ENCODE results near the gene LDAF1. TPM values are rescaled to one million over a fixed set of nuclear protein-coding genes. Genes with fewer than 3 reads are reported as not detected.

LDAF1 gene
- total RNA-seq, 3 donors from 2014 or later (not counting 1 experiment from before 2014, with no cell fraction given) = 4.6 to 12.9 (median 5.9) TPM

GRCh38 chr16:21227866-21228265, 69.4 kb downstream of the LDAF1 start:
- ATAC-seq (no peak), DNase-seq (no peak)
- no peaks in the 10 kb centered on the region for H3K9me3 Mint-ChIP-seq
- H3K4me1 Mint-ChIP-seq = no peaks in the 10 kb centered on the region
- H3K27me3 Mint-ChIP-seq (ENCODE audit: low read depth in 2 of 2) = peaks cover 37 to 69% of the 10 kb centered on the region in 2 donors
- H3K4me3 ChIP-seq (ENCODE audit: low read length) = no peak overlapping the region
- no peaks in the 10 kb centered on the region for H3K4me1 ChIP-seq (ENCODE audit: control insufficient read depth, insufficient read depth, low read length)
- peaks cover 4% of the 10 kb centered on the region for H3K27me3 ChIP-seq (ENCODE audit: control insufficient read depth, insufficient read depth, low read length)
- no peaks in the 10 kb centered on the region for H3K36me3 Mint-ChIP-seq
- intact Hi-C loops (cut with micrococcal nuclease) = no loop called here
- H3K4me3 Mint-ChIP-seq = no peak overlapping the region
- no peak for TF ChIP-seq CTCF (IDR thresholded peaks at IDR 0.05)
- no peak overlapping the region for H3K27ac ChIP-seq (ENCODE audit: low read length)
- H3K36me3 ChIP-seq (ENCODE audit: control insufficient read depth, insufficient read depth, low read length) = no peaks in the 10 kb centered on the region
- H3K27ac Mint-ChIP-seq = no peak overlapping the region
- no peaks in the 10 kb centered on the region for H3K9me3 ChIP-seq (ENCODE audit: control insufficient read depth, insufficient read depth, low read length)

GRCh38 chr16:21228361-21228872, 69.9 kb downstream of the LDAF1 start:
- ATAC-seq = no peak
- peaks cover 2% of the 10 kb centered on the region for H3K27me3 ChIP-seq (ENCODE audit: control insufficient read depth, insufficient read depth, low read length)
- WGBS (ENCODE audit: insufficient coverage) = 72% methylated on average over 2 of the region's 2 CpGs
- Mint-ChIP-seq H3K4me3 (no peak overlapping the region), H3K27ac (no peak overlapping the region), H3K36me3 (no peaks in the 10 kb centered on the region), H3K27me3 (ENCODE audit: low read depth in 2 of 2) (peaks cover 38 to 71% of the 10 kb centered on the region in 2 donors), H3K9me3 (no peaks in the 10 kb centered on the region), H3K4me1 (no peaks in the 10 kb centered on the region)
- H3K36me3 ChIP-seq (ENCODE audit: control insufficient read depth, insufficient read depth, low read length) = no peaks in the 10 kb centered on the region
- no peak overlapping the region for H3K27ac ChIP-seq (ENCODE audit: low read length)
- no peaks in the 10 kb centered on the region for H3K4me1 ChIP-seq (ENCODE audit: control insufficient read depth, insufficient read depth, low read length)
- no peak for TF ChIP-seq CTCF (IDR thresholded peaks at IDR 0.05)
- H3K9me3 ChIP-seq (ENCODE audit: control insufficient read depth, insufficient read depth, low read length) = no peaks in the 10 kb centered on the region
- no peak for DNase-seq
- intact Hi-C loops (cut with micrococcal nuclease) = no loop called here
- no peak overlapping the region for H3K4me3 ChIP-seq (ENCODE audit: low read length)

Other genes with a start within 250 kb of the LDAF1 start
- not detected for gene DNAH3, start 7.8 kb upstream of the LDAF1 start, total RNA-seq
- gene ZP2, start 52.9 kb downstream of the LDAF1 start, total RNA-seq = not detected
- under 1 TPM in 1 of 3 donors, not detected in 2; 0.10 TPM for gene ANKS4B, start 75.0 kb downstream of the LDAF1 start, total RNA-seq
- not detected for gene CRYM, start 119.6 kb downstream of the LDAF1 start, total RNA-seq